Measurements from ENCODE around the gene PITX1. TPM values are rescaled to one million over a fixed set of nuclear protein-coding genes. Genes with fewer than 3 reads are reported as not detected.

The PITX1 gene
- total RNA-seq, 1 donor from 2014 or later = not detected

DNA sequence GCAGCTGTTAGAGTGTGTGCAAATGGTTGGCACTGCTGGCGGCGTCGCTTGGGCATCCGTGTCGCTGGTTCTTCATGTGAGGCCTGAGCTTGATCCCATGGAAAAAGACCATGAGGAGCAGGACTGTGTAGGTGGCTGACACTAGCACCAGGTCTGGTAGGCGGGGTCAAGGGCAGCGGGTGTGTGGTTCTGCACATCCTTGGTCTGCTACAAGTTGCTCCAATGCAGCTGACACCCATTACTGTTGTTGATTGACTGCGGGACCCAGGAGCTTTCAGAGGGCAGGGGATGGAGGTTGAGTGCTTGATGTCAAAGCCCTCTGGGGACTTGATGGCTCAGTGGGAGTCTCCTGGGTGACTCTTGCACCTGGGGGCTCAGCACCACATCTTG is 29.0 kb upstream of the PITX1 start:
- FAIRE-seq = no peak
- no peak for DNase-seq (ENCODE audit: low spot score in 2 of 2)

DNA sequence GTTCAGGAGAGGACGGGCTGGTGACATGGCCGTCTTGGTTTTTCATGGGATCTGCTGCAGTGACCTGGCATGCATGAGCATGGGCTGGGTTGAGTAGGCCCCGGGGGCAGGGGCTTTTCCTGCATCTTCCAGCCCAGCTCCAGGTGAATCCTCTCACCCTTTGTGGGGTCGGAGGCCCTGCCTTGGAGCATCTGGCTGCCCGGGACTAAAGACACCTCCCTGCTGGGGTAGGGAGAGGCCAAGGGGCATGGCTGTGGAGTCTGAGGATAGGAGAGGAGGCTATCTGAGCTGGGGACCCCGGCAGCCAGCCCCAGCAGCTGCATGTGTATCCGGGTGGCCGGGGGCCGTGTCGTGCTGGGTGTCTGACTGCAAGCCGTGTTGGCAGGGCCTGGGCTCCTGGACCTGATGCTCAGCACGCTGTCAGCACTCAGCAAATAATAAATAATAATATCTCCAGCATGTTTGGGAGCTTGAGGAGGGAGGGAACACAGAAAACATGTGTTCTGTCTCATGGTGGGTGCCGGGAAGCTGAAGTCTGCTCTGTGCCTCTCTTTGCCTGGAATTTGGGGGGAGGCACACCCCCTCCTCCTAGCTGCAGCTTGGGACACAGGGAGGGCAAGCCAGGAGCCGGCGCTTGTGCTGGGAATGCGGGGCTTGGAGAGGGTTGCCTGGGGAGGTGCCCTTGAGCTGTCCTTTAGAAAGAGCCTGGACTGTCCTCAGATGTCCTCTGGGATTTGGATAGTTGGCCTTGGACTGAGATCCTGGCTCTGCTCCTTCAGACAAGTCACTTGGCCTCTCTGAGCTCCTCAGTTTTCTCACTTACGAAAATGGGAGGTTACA is 28.4 kb upstream of the PITX1 start:
- FAIRE-seq (no peak), DNase-seq (ENCODE audit: low spot score in 2 of 2) (no peak)

DNA sequence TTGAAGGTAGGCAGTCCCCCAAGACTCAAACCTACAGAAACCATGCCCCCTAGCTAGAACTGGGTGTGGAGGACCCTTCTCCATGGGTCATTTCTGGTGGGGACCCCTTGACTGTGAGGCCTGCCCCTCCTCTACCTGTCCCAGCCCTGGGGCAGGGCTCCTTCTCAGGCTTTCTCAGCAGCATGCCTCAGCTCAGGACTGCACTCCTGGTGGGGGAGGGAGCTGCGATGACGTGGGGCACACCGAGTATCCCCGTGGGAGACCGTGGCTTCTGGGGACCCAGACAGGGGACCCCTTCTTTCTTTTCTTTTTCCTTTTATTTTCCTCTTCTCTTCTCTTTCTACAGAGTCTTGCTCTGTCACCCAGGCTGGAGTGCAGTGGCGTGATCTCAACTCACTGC is 27.0 kb upstream of the PITX1 start:
- no peak for DNase-seq (ENCODE audit: low spot score in 2 of 2)
- no peak for FAIRE-seq

DNA sequence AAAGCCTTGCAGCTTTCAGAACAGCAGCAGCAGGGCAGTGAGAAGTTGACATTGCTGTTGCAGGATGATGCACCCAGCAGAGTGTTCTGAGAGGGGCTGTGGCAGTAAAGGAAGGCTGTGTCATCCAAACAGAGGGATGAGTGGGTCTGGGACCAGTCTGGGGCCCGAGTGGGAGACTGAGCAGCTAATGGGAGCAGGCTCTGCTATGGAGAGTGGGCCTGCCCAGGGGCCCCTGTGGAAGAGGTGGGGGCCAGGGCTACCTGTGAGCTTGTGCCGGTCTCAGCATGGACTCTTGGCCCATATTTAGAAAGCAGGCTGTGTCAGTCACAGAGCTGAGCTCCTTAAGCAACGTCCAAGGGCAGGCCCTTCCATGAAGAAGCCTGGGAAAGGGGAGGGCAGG is 26.0 kb upstream of the PITX1 start:
- DNase-seq (ENCODE audit: low spot score in 2 of 2) = no peak
- no peak for FAIRE-seq

DNA sequence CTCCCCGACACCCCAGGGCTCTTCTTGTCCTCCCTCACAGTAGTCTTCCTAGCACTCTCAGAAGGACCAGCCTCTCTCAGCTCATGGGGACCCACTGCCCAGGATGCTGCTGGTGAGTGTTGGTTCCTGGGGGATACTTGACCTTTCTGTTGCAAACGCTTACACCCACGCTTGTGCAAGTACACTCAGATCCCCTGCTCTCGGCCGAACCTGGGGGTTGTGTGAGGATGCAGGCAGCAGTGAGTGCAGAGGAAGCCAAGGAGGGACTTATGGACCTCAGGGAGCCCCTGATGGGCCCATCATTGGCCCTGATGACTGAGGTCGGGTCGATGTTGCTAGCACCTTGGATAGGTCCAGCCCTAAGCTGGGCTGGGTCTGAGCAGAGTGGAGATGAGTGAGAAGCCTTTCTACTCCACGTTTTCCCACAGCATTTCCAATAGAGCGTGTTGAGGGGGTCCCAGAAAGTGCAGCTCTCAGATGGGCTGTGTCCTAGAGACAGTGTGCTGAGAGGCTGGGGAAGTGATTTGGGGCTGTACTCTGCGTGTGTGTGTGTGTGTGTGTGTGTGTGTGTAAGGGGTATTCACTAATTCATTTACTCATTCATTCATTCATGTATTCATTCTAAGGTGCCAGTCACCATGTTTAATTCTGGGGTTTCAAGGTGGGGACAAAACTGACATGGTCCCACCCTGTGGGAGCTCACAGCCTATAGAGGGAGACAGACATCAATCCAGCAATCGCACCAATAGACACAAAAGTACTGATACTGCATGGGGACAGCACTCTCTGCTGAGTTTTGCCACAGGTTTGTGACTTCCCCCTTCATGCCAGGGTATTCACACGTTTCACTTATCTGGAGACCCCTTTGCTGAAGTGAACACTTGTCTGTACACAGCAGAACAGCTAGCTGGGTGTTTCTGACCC is 25.2 kb upstream of the PITX1 start:
- no peak for DNase-seq (ENCODE audit: low spot score in 2 of 2)
- no peak for FAIRE-seq

DNA sequence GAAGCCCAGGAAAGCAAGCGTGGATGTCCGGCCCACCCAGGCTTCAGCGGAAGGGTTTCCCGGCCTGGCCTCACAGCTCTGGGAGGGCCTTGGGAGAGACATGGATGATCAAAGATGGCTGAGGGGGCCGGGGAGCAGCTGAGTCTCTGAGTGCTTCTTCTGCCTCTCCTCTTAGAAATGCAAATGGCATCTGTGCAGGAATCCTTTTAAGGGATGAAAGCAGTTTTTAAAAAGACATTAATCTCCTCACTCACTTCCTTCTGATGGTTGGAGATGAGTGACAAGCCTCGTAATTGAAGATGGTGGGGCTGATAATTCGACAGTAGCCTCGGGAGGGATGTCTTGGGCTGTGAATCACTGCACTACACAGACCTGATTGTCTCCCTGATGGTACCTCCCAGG is 24.3 kb upstream of the PITX1 start:
- DNase-seq (ENCODE audit: low spot score in 2 of 2) = no peak
- no peak for FAIRE-seq

DNA sequence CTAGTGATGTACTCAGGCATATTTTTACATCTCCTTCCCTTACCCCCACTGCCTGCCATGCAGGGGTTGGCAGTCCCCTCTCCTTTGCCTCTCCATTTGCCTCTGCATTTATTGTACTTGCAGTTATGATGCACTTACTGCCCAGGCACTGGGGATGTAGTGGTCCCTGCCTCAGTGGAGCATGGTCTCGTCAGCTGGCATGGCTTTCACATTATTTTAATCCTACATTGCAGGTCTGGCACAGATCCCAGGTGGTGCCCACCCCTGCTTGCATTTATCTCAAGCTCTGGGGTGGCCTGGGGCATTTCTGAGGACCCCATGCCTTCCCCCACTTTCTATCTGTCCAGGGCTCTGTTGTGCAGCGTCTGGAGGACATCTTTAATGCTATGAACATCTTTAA is 23.2 kb upstream of the PITX1 start:
- DNase-seq (ENCODE audit: low spot score in 2 of 2) = no peak
- no peak for FAIRE-seq

DNA sequence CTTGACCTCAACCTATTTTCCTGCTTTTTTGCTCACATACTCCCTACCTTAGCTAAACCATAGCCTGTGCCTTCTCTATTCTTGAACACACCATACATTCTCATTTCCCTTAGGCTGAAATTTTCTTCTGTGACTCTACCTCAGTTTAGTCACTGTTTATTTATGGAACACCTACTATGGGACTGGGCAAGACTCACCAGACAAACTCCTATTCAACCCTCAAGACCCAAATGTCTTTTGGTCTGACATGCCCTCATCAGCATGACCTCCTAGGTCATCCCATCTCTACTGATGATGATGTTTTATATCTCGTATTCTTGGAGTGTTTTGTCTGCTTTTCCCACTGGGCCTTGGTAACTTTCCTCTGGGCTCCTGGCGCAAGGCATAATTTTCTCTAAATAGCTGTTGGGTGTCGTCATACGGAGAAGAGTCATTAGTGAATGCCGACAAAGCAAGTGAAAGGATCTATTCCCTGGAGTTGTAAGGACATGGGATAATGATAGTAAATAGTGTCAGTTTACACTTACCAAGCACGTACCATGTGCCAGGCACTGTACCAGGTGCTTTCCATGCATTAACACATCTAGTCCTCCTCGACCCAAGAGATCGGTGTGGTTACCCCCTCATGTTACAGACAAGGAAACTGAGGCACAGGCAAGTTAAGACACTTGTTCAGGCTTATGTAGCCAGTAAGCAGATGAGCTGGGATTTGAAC is 22.4 kb upstream of the PITX1 start:
- FAIRE-seq (no peak), DNase-seq (ENCODE audit: low spot score in 2 of 2) (no peak)

DNA sequence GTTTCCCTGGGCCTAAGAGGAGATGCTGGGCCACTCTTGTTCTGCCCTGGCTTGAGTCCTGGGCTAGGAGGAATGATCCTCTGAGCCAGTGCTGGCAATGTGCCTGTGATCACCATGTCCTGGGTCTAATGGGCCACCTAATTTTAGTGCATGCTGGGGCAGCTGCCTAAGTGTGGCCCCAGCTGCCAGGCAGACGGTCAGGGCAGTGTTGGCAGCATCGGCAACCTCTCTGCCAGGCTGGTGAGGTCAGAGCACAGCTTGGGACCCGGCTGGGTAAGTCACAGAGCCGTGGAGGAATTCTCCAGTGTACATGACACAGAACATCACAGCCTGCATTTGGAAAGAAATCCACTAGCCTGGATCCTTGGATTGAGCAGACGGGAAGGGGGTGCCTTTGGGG is 21.4 kb upstream of the PITX1 start:
- no peak for FAIRE-seq

DNA sequence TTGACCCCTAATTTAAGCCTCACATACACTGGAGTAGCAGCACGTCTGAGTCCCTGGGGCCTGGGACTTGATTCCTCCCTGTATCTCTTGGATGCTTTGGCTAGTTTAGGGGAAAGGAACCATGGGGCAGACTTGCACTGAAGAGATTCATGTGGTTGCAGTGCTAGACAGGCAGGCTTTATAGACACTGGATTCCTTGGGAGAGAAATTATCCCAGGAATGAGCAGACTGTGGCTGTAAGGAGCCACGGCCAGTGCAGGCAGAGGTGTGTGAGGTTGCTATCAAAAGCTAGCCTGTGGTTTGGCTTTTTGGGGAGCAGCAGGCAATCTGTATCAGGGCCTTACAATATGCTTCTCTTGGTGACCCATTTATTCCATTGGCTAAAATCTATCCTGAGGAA is 20.5 kb upstream of the PITX1 start:
- DNase-seq (ENCODE audit: low spot score in 2 of 2) (no peak), FAIRE-seq (no peak)

More for the DNA sequence above, 21.4 kb upstream of the PITX1 start:
- no peak for DNase-seq (ENCODE audit: low spot score in 2 of 2)

DNA sequence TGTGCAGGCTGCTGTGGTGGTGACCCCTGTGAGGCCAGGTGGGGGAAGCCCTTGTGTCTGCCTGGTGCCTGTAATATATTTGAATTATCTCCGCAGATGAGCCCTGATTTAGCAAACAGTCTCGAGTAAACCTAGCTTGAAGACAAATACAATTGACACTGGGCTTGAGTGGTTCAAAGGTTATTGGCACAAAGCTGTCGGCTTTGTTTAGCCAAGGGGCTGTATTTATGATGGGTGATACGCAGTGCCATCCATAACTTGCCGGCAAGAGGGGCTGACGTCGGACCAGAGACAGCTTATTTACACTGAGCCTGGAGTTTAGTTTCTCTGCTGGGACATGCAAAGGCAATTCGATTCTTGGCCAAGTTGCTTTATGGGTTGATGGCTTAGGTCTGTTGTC is 20.0 kb upstream of the PITX1 start:
- DNase-seq (ENCODE audit: low spot score in 2 of 2) (no peak), FAIRE-seq (no peak)

DNA sequence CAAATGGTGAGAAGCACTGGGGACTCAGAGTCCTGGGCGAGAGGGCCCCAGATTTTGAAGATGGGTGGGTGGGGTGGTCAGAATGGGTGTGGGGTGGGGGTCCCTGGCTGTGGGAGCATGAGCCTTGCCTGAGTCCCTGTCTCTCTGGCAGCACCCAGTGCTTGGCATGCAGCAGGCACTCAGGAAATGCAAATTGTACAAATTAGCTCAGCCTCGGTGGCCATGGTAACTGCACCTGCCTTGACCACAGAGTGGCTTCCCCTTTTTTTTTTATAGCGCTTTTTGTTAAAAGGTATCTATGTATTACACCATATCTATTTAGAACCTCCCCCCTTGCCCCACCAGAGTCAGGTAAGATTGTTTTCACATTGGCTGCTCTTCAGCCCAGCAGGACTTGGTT is 19.2 kb upstream of the PITX1 start:
- FAIRE-seq (no peak), DNase-seq (ENCODE audit: low spot score in 2 of 2) (no peak)

DNA sequence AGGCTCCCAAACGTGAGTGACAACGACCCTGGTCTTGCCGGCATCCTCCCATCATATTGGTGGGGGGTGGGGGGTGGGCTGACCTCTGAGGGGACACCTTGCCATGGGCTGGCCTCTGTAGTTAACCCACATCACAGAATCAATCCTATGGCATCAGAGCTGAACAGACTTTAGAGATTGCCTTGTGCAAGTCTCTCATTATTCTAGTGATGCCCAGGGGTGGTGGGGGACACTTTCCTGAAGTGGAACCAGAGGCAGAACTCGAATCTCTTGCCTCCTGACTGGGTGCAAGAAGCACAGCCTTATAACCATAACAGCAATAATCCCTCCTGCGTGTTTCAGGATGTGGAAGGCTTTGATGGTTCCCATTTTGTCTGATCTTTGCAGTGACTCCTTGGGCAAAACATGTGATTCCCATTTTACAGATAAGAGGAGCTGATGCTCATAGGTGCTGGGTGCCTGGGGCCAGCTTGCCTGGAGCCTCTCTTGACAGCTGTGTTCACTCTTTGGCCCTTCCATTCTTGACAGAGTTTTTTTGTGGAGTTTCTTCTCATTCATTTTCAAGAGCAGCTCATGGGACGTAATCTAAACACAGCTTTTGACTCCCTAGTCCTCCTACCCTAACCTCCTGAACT is 18.6 kb upstream of the PITX1 start:
- DNase-seq (ENCODE audit: low spot score in 2 of 2) (no peak), FAIRE-seq (no peak)

DNA sequence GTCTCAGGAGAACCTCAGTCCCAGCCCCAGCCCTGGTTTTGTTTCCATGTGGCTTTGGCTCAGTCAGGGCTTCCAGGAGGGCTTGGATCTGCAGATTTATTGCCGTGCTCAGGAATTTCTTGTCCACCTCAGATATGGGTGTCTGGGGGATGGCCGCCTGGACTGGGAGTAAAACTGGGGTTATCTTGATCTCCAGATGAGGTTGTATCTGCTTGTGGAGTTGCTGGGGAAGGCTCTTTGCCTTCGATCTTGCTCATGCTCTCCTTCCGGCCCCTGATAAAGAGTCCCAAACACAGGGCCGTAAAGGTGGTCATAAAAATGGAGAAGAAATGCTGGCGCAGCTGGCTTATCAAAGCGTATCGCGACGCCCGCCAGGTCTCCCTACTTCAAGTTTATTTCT is 17.8 kb upstream of the PITX1 start:
- no peak for FAIRE-seq
- no peak for DNase-seq (ENCODE audit: low spot score in 2 of 2)

DNA sequence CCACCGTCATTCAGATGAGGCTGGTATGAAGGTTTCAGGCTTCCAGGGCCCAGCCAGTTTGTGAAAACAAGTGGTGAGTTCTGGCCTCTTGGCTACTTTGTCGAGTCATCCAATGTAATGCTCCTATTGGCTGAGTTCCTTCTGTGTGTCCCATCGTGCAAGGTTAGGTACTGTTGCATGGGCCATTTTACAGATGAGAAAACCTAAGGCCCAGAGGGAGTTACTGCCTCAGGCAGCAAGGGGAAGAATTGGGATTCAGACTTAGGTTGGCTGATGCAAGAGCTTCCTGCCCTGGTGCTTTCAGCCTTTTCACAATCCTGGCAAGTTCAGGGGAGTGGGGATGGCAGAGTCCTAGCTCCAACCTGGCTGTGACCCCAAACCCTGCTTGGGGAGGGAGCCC is 17.4 kb upstream of the PITX1 start:
- DNase-seq (ENCODE audit: low spot score in 2 of 2) = no peak
- FAIRE-seq = no peak

DNA sequence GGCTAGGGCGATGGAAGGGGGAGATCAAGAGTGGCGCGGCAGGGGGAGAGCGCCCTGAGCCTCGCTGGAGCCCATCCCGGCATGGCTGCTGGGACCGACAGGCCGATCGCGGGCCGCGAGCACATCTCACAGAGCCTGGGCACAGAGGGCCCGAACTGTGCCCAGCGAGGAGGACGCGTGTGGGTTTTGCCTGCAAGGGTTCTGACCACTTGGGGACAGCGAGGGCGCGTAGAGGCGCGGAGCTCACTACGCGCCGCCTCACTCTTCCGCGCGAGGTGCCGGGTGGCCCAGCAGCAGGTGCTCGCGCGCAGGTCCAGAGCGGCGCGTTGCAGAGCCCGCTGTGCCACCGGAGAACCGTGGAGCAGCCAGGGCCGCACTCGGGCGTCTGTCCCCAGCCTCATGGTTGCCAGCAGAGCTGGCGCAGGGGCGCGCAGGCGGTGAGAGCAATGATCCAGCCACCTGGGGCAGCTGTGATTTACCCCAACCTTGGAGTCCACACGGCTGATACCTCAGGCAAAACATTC is 16.3 kb upstream of the PITX1 start:
- DNase-seq (ENCODE audit: low spot score in 2 of 2) (no peak), FAIRE-seq (no peak)

DNA sequence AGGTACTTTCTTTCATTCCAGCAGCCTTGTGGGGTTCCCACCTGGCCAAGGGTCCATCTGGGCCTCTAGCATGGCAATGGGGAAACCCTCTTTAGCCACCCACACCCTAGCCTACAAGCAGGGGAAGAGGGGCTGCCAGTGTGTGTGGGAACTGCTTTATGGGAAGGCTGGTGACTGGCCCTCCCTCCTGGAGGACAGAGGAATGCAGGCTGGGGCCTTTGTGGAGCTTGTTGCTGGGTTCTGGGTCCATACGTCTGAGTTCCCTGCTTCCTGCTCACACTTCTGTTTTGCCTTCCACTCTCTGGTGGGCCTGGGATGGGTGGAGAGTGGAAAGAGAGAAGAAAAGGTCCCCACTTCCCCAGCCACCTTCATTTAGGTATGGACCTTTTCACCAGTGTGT is 14.9 kb upstream of the PITX1 start:
- FAIRE-seq (no peak), DNase-seq (ENCODE audit: low spot score in 2 of 2) (no peak)

DNA sequence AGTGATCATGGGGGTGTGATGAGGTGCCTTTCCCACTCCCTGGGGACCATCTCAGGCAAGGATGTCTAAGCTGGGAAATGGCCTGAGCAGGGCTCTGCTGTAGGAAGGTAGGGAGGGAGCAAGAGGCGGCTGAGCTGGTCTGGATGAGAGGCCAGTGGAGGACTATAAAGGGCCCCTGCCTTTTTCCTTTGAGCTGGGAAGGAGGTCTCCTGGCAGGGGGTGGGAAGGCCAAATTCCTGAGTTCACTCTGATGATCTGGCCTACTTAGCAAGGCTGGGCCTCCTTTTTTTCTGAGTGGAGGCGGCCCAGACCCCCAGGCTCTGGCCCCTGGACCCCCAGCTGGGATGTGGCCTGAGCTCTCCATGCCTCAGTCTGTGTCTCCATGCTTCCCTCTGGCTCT is 14.3 kb upstream of the PITX1 start:
- FAIRE-seq = no peak
- DNase-seq (ENCODE audit: low spot score in 2 of 2) = no peak

DNA sequence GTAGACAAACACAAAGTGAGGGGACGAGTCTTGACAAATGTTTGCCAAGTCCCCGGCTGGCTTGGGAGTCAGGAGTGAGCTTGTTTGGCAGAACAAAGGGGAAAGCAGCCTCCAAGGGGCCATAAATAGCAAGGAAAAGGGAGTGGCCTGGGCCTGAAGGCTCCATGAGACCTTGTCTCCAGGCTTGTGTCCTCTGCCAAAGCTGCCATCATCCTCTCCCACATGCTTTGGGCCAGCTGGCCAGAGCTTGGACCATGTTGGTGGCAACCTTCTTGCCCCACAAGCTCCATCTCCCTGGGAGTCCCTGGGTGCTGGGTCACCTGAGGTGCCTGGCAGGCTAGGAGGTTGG is 13.3 kb upstream of the PITX1 start:
- no peak for FAIRE-seq
- no peak for DNase-seq (ENCODE audit: low spot score in 2 of 2)

DNA sequence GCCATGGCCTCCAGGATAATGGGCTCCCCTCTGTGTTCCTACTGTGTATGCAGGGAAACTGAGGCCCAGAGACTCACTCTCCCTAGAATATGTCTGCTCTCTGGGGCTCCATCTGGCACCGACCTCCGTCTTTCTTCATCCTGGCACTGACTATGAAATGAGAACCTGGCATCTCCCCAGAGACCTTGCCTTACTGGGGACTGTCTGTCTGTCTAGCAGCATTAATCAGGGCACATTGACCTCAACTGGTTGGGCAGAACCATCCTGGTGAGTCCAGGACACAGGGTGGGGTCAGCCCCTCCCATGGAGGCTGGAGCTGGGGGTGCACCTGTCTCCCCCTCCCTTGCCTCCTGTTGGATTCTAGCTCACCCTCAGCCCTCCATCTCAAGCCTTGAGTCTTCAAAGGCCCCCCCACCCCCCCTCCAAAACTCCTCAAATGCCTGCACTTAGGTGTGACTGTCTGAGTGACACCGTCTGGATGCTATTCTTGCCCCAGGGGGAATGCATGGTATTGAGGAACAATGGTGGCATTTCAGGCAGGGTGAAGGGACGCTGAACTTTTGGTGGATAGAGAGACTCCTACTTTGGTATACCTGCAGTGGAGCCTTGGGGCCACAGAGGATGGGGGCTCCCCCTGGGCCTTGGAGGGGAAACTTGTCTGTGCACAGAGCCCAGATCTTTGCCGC is 12.8 kb upstream of the PITX1 start:
- DNase-seq (ENCODE audit: low spot score in 2 of 2) = no peak
- FAIRE-seq = no peak

All from frontal cortex (tissue), 4 donors.